Mesendoderm (in vitro differentiated cells): ENCODE results near the gene METTL27.

ENCODE experiments used
- DNase-seq: peaks from one replicate; pipeline ENCODE4 v3.0.0; 2013
- H2AK5ac ChIP-seq: 2 replicates; pipeline ENCODE4 v1.6.1; 2013; ENCODE audit warnings: low read length, inconsistent platforms
- H2BK120ac ChIP-seq: 2 replicates; pipeline ENCODE4 v1.6.1; 2013; ENCODE audit warnings: low read depth, mild to moderate bottlenecking, low read length, moderate library complexity, mixed read lengths
- H2BK15ac ChIP-seq: replicated peaks from 2 replicates; pipeline ENCODE4 v1.6.1; 2013; ENCODE audit warnings: low read depth, mild to moderate bottlenecking, moderate library complexity
- H2BK5ac ChIP-seq: 2 replicates; pipeline ENCODE4 v1.6.1; 2013; ENCODE audit warnings: low read length, inconsistent platforms
- H3K18ac ChIP-seq: 2 replicates; pipeline ENCODE4 v1.6.1; 2013; ENCODE audit warnings: mild to moderate bottlenecking, low read length, mixed read lengths
- H3K23ac ChIP-seq: one replicate; pipeline ENCODE4 v1.6.1; 2013; ENCODE audit warnings: low read length
- H3K27ac ChIP-seq: 2 replicates; pipeline ENCODE4 v1.5.1; 2013; ENCODE audit warnings: low read depth, mild to moderate bottlenecking, inconsistent platforms, low read length, moderate library complexity
- H3K27me3 ChIP-seq: 2 replicates; pipeline ENCODE4 v1.6.1; 2013; ENCODE audit warnings: low read length, control low read depth, mild to moderate bottlenecking, inconsistent platforms; ENCODE audit not compliant: insufficient read depth, poor library complexity
- H3K36me3 ChIP-seq: 2 replicates; pipeline ENCODE4 v1.6.1; 2013; ENCODE audit warnings: low read length, inconsistent platforms; ENCODE audit not compliant: control insufficient read depth, insufficient read depth
- H3K4ac ChIP-seq: one replicate; pipeline ENCODE4 v1.6.1; 2013; ENCODE audit warnings: low read depth, mild to moderate bottlenecking, low read length, moderate library complexity
- H3K4me1 ChIP-seq: 2 replicates; pipeline ENCODE4 v1.6.1; 2013; ENCODE audit warnings: low read depth, low read length, inconsistent platforms; ENCODE audit not compliant: control insufficient read depth
- H3K4me2 ChIP-seq: 2 replicates; pipeline ENCODE4 v1.6.1; 2013; ENCODE audit warnings: low read length
- H3K4me3 ChIP-seq: 2 replicates; pipeline ENCODE4 v1.5.1; 2013; ENCODE audit warnings: mild to moderate bottlenecking, low read length
- H3K56ac ChIP-seq: one replicate; pipeline ENCODE4 v1.6.1; 2013; ENCODE audit warnings: low read length
- H3K79me1 ChIP-seq: 2 replicates; pipeline ENCODE4 v1.6.1; 2013; ENCODE audit warnings: low read length, inconsistent platforms
- H3K79me2 ChIP-seq: 2 replicates; pipeline ENCODE4 v1.6.1; 2013; ENCODE audit warnings: mild to moderate bottlenecking, low read length; ENCODE audit not compliant: control insufficient read depth, insufficient read depth
- H3K9ac ChIP-seq: 2 replicates; pipeline ENCODE4 v1.6.1; 2013; ENCODE audit warnings: low read length, inconsistent platforms
- H4K5ac ChIP-seq: one replicate; pipeline ENCODE4 v1.6.1; 2013; ENCODE audit warnings: low read length
- H4K8ac ChIP-seq: one replicate; pipeline ENCODE4 v1.6.1; 2013; ENCODE audit warnings: low read depth, mild to moderate bottlenecking, control low read depth, low read length, moderate library complexity
- WGBS: extraction: QIAGEN DNeasy Blood & Tissue Kit; methylation state at CpG from one replicate; pipeline ENCODE4 v1.1.7; 2013; ENCODE audit warnings: low lambda C conversion rate, missing lambda C conversion rate; ENCODE audit not compliant: insufficient coverage; ENCODE audit errors: extremely low coverage; 5-methylcytosine and 5-hydroxymethylcytosine counted together

METTL27 gene

GRCh38 chr7:73828972-73829371 is 13.3 kb downstream of the METTL27 start:
- Histone ChIP-seq H4K8ac (no peak overlapping the region), H3K27ac (no peak overlapping the region), H3K56ac (no peak overlapping the region), H3K4me3 (no peak overlapping the region), H3K23ac (no peak overlapping the region), H3K9ac (no peak overlapping the region), H3K79me1 (no peaks in the 10 kb centered on the region), H2BK15ac (no peak overlapping the region), H2BK120ac (no peak overlapping the region), H3K4me1 (peaks cover 19% of the 10 kb centered on the region), H3K4me2 (no peak overlapping the region), H3K79me2 (no peaks in the 10 kb centered on the region), H2BK5ac (no peak overlapping the region), H3K36me3 (no peaks in the 10 kb centered on the region), H4K5ac (no peak overlapping the region), H2AK5ac (no peak overlapping the region), H3K27me3 (no peaks in the 10 kb centered on the region), H3K18ac (no peak overlapping the region), H3K4ac (no peak overlapping the region)
- no peak for DNase-seq
- WGBS = no CpG with 5 or more reads among the region's 5 CpGs

GRCh38 chr7:73828107-73828803 is 14.1 kb downstream of the METTL27 start:
- H3K18ac ChIP-seq = no peak overlapping the region
- no peak overlapping the region for H3K4me3 ChIP-seq
- no peak overlapping the region for H4K5ac ChIP-seq
- peak; percentile 90 for DNase-seq
- peaks cover 17% of the 10 kb centered on the region for H3K4me1 ChIP-seq
- no peaks in the 10 kb centered on the region for H3K27me3 ChIP-seq
- H2BK120ac ChIP-seq = no peak overlapping the region
- no peak overlapping the region for H2BK5ac ChIP-seq
- H3K9ac ChIP-seq = no peak overlapping the region
- H3K79me2 ChIP-seq = no peaks in the 10 kb centered on the region
- no peaks in the 10 kb centered on the region for H3K36me3 ChIP-seq
- no peak overlapping the region for H3K23ac ChIP-seq
- H3K4me2 ChIP-seq = no peak overlapping the region
- H3K27ac ChIP-seq = no peak overlapping the region
- no peak overlapping the region for H4K8ac ChIP-seq
- no peaks in the 10 kb centered on the region for H3K79me1 ChIP-seq
- H3K4ac ChIP-seq = no peak overlapping the region
- WGBS = no CpG with 5 or more reads among the region's 14 CpGs
- no peak overlapping the region for H2AK5ac ChIP-seq
- H3K56ac ChIP-seq = no peak overlapping the region
- no peak overlapping the region for H2BK15ac ChIP-seq

- DNase-seq = peak; percentile 67
- peaks cover 17% of the 10 kb centered on the region for H3K4me1 ChIP-seq
- no peak overlapping the region for H4K8ac ChIP-seq
- H3K27ac ChIP-seq = no peak overlapping the region
- no peak overlapping the region for H3K4me3 ChIP-seq
- no peak overlapping the region for H3K18ac ChIP-seq
- WGBS = no CpG with 5 or more reads among the region's 11 CpGs
- H2BK5ac ChIP-seq = no peak overlapping the region
- H3K79me1 ChIP-seq = no peaks in the 10 kb centered on the region
- H3K27me3 ChIP-seq = no peaks in the 10 kb centered on the region
- H3K4ac ChIP-seq = no peak overlapping the region
- H3K79me2 ChIP-seq = no peaks in the 10 kb centered on the region
- no peak overlapping the region for H3K23ac ChIP-seq
- H2AK5ac ChIP-seq = no peak overlapping the region
- H3K36me3 ChIP-seq = no peaks in the 10 kb centered on the region
- no peak overlapping the region for H3K9ac ChIP-seq
- peak overlapping the region; percentile 62 for H3K56ac ChIP-seq
- H3K4me2 ChIP-seq = peak overlapping the region; percentile 6
- no peak overlapping the region for H2BK120ac ChIP-seq
- no peak overlapping the region for H2BK15ac ChIP-seq
- no peak overlapping the region for H4K5ac ChIP-seq
Observed at GRCh38 chr7:73827567-73828106, 14.7 kb downstream of the METTL27 start.

- Histone ChIP-seq H3K18ac (no peak overlapping the region), H3K27ac (no peak overlapping the region), H3K23ac (no peak overlapping the region), H2BK5ac (no peak overlapping the region), H3K9ac (no peak overlapping the region), H3K79me1 (no peaks in the 10 kb centered on the region), H3K56ac (no peak overlapping the region), H3K4me3 (no peak overlapping the region), H3K4me2 (no peak overlapping the region), H4K8ac (no peak overlapping the region), H3K36me3 (no peaks in the 10 kb centered on the region), H2AK5ac (no peak overlapping the region), H3K79me2 (no peaks in the 10 kb centered on the region), H3K4ac (no peak overlapping the region), H2BK15ac (no peak overlapping the region), H4K5ac (no peak overlapping the region), H2BK120ac (no peak overlapping the region), H3K4me1 (peaks cover 6% of the 10 kb centered on the region), H3K27me3 (no peaks in the 10 kb centered on the region)
- no CpG with 5 or more reads among the region's 9 CpGs for WGBS
- DNase-seq = no peak
Observed at GRCh38 chr7:73824986-73825385, 17.3 kb downstream of the METTL27 start.

- Histone ChIP-seq H4K5ac (no peak overlapping the region), H3K79me1 (no peaks in the 10 kb centered on the region), H3K4ac (no peak overlapping the region), H3K56ac (no peak overlapping the region), H3K27me3 (no peaks in the 10 kb centered on the region), H2BK15ac (no peak overlapping the region), H3K4me3 (no peak overlapping the region), H3K18ac (no peak overlapping the region), H3K27ac (no peak overlapping the region), H3K4me2 (no peak overlapping the region), H2BK120ac (no peak overlapping the region), H3K79me2 (no peaks in the 10 kb centered on the region), H3K36me3 (no peaks in the 10 kb centered on the region), H3K9ac (no peak overlapping the region), H2BK5ac (no peak overlapping the region), H3K4me1 (peaks cover 5% of the 10 kb centered on the region), H2AK5ac (no peak overlapping the region), H4K8ac (no peak overlapping the region), H3K23ac (no peak overlapping the region)
- WGBS = no CpG with 5 or more reads among the region's 11 CpGs
- DNase-seq = no peak
Observed at GRCh38 chr7:73823873-73824592, 18.3 kb downstream of the METTL27 start.
